ENCODE results near the gene MMRN2. TPM values are rescaled to one million over a fixed set of nuclear protein-coding genes. Genes with fewer than 3 reads are reported as not detected.
A peak's percentile ranks its signal among the peaks of the same experiment; 100 is the strongest.

Gene MMRN2
- total RNA-seq, 1 experiment from 2014 or later = 1.7 TPM

DNA sequence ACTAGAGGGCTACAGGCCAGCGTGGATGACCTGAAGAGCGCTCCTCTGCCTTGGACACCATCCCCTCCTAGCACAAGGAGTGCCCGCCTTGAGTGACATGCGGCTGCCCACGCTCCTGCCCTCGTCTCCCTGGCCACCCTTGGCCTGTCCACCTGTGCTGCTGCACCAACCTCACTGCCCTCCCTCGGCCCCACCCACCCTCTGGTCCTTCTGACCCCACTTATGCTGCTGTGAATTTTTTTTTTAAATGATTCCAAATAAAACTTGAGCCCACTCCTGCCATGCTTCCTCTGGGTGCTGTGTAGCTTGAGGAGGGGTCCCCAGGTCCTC lies 5.5 kb upstream of the MMRN2 start:
- Histone ChIP-seq H3K4me3 (ENCODE audit: insufficient read depth, low read depth, low read length) (no peak overlapping the region), H3K27me3 (ENCODE audit: control insufficient read depth, insufficient read depth, low read length) (no peaks in the 10 kb centered on the region)
- no peak for DNase-seq

DNA sequence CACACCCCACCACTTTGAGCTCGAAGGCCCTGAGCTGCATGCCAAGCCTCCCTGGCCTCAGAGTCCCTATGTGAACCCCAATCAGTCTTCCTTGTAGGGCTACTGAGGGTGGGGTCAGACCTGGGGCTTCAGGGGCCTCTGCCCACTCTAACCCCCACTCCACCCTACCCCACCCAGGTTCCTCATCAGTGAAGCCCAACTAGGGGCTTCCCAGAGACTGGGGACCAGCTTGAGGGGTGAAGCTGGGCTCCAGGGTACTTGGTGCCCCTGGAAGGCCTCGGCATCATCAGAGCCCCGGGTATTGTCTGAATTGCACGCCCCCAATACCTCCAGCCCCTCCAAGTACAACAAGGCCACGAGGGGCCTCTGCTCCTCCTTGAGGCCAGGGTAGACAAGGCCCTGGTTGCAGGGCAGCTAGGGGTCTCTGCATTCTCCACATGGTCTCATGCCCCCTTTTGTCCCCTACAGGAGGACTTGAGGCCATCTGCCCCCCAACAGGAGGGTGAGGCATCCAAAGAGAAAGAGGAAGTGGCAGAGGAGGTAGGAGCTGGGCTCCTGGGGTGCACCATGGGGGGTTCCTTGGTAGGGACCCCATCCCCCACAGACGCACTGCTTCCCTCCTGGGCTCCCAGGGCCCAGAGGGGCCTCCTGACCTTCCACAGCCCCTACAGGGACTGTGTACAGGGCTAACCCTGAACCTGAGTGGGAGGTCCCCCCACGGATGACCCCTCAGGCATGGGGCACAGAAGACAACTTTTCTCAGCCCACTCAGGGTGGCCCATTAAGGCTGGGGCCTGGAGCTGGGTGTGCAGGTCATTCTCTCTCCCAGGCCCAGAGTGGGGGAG lies 4.9 kb upstream of the MMRN2 start:
- H3K36me3 ChIP-seq (replicated peaks; ENCODE audit: control insufficient read depth, insufficient read depth, low read length) = no peaks in the 10 kb centered on the region
- DNase-seq = peak; percentile 31
- H3K4me3 ChIP-seq (ENCODE audit: insufficient read depth, low read depth, low read length) = no peak overlapping the region
- H3K27me3 ChIP-seq (ENCODE audit: control insufficient read depth, insufficient read depth, low read length) = no peaks in the 10 kb centered on the region

More for the DNA sequence above, 5.5 kb upstream of the MMRN2 start:
- H3K36me3 ChIP-seq (replicated peaks; ENCODE audit: control insufficient read depth, insufficient read depth, low read length) = no peaks in the 10 kb centered on the region

DNA sequence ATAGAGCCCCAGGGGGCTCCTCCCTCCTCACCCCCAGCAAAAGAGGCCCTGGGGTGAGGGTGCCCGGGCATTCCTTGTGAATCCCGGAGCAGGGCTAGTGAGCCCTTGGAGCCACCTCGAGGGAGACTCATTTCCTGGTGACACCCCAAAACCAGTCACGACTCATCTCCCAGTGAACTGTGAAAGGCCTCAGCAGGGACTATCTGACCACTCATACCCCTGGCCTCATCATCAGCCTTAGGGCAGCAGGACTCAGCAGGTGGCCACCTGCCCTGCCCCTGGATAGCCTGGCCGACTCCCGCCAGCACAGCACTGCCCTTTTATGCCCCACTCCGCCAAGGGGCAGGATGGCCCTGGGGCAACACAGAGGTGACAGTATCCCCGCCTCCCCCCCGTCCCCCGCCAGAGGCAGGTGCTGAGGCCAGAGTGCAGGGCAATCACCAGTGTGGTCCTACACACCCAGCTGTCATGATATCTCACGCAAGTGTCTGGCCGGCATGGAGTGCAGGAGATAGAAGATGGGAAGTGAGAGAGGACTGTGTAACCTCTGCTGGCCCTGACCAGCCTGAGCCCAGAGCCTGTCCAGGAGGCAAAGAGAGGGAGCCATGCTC lies 4.2 kb upstream of the MMRN2 start:
- Histone ChIP-seq H3K27me3 (ENCODE audit: control insufficient read depth, insufficient read depth, low read length) (no peaks in the 10 kb centered on the region), H3K4me3 (ENCODE audit: insufficient read depth, low read depth, low read length) (no peak overlapping the region), H3K36me3 (replicated peaks; ENCODE audit: control insufficient read depth, insufficient read depth, low read length) (no peaks in the 10 kb centered on the region)
- DNase-seq = peak; percentile 37

DNA sequence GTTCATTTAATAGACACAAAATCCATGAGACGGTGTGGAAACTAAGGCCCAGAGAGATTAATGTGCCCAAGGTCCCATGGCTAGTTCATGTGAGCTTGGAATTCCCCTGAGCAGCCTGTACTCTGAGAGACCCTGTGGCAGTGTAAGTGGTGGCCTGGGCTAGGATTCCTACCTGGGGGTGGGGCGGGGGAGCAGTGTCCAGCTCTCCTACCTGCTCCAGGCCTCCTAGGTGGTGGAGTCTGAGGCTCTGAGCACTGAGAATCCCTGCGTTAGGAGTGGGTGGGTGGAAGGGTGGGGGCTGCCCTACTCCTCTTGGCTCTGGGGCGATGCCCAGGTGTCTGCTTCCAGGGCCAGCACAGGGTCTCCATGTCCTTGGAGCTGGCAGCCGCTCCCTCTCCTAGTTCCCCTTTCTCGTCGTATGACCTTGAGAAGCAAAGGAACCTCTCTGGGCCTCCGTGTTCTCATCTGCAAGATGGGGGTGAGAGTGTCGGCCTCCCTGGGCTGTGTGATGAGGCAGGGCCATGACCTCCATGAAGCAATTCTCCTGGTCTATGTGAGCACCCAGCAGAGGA lies 3.5 kb upstream of the MMRN2 start:
- H3K4me3 ChIP-seq (ENCODE audit: insufficient read depth, low read depth, low read length) = no peak overlapping the region
- no peaks in the 10 kb centered on the region for H3K36me3 ChIP-seq (replicated peaks; ENCODE audit: control insufficient read depth, insufficient read depth, low read length)
- DNase-seq = peak; percentile 58
- H3K27me3 ChIP-seq (ENCODE audit: control insufficient read depth, insufficient read depth, low read length) = no peaks in the 10 kb centered on the region

DNA sequence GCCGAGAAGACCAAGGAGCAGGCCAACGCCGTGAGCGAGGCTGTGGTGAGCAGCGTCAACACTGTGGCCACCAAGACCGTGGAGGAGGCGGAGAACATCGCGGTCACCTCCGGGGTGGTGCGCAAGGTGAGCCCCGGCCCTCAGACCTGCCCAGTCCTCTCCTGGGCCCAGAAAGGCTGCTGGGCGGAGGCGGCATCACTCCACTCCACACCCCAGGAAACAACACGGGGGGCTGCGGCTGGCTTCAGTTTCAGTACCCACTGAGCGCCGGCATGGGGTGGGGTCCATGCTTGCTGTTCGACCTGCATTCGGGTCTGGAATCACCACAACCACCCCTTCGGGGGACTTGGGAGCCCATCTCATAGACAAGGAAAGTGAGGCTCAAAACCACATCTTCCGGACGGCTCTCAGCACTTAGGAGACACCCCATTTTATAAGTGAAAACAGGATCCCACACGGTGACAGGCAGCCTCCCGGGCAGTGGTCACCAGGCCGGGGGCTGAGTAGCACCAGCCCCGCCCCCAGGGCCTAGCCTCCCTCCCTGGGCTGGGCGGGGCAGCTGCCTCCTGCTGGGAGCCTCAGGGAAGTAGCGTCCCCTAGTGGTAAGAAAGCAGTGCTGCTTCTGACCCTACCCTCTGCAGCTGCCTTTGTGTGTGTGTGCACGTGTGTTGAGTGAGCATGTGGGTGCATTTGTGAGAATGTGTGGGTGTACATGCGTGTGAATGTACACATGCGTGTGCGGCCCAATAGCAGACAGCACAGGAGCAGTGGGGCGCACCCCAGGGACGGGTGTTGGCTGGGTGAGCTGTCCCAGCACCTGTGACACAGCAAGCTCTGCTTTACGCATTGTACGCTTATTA lies 2.8 kb upstream of the MMRN2 start:
- Histone ChIP-seq H3K27me3 (ENCODE audit: control insufficient read depth, insufficient read depth, low read length) (no peaks in the 10 kb centered on the region), H3K36me3 (replicated peaks; ENCODE audit: control insufficient read depth, insufficient read depth, low read length) (no peaks in the 10 kb centered on the region), H3K4me3 (ENCODE audit: insufficient read depth, low read depth, low read length) (no peak overlapping the region)
- DNase-seq = peak; percentile 96

DNA sequence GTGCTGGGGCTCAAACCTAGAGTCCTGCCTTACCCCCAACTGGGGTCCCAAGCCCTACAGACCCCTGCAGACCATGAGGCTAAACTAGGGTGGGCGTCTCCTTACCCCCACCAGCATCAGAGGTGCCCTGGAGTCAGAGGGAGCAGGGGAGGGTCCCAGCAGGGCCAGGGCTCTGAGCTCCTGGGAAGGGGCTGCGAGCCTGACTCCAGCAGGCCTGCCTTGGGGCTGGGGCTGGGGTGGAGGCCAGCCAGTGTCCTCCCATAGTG lies 2.3 kb upstream of the MMRN2 start:
- Histone ChIP-seq H3K4me3 (ENCODE audit: insufficient read depth, low read depth, low read length) (no peak overlapping the region), H3K27me3 (ENCODE audit: control insufficient read depth, insufficient read depth, low read length) (no peaks in the 10 kb centered on the region), H3K36me3 (replicated peaks; ENCODE audit: control insufficient read depth, insufficient read depth, low read length) (no peaks in the 10 kb centered on the region)
- DNase-seq = peak; percentile 63

DNA sequence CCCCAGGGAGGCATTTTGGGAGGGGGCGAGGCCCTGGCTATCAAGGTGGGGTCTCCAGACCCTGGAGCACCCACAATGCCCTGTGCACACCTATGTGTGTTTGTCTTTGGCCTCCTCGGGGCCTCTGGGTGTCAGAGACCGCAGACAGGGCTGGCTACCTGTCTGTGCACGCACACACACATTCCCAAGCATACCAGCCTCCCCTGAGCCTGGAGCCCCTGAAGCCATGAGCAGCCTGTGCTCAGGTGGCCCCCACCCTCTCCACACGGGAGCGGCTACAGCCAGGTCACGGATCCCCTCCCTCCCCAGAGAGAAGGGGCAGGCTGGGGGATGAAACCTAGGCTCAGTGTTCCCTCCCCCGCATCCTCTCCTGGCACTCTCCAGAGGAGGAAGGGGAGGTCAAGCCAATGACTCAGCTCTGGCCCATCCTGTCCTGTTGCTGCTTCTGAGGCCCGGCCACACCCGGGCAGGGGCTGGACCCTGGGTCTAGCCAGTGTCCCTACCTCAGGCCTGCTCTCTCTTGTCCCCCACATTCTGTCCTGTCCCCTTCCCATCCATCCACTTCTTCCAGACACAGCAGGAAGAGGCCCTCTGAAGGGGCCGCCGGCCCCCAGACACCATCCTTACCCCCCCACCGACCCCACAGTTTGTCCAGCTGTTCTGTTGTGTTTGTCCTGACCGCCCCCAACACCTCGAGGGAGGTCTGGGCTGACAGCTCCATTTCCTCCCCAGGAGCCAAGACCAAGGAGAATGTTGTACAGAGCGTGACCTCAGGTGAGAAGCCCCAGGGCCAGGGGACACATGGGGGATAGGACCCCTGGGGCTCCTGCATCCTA lies 1.7 kb upstream of the MMRN2 start:
- H3K27me3 ChIP-seq (ENCODE audit: control insufficient read depth, insufficient read depth, low read length) = no peaks in the 10 kb centered on the region
- peak; percentile 74 for DNase-seq
- H3K4me3 ChIP-seq (ENCODE audit: insufficient read depth, low read depth, low read length) = no peak overlapping the region
- no peaks in the 10 kb centered on the region for H3K36me3 ChIP-seq (replicated peaks; ENCODE audit: control insufficient read depth, insufficient read depth, low read length)

DNA sequence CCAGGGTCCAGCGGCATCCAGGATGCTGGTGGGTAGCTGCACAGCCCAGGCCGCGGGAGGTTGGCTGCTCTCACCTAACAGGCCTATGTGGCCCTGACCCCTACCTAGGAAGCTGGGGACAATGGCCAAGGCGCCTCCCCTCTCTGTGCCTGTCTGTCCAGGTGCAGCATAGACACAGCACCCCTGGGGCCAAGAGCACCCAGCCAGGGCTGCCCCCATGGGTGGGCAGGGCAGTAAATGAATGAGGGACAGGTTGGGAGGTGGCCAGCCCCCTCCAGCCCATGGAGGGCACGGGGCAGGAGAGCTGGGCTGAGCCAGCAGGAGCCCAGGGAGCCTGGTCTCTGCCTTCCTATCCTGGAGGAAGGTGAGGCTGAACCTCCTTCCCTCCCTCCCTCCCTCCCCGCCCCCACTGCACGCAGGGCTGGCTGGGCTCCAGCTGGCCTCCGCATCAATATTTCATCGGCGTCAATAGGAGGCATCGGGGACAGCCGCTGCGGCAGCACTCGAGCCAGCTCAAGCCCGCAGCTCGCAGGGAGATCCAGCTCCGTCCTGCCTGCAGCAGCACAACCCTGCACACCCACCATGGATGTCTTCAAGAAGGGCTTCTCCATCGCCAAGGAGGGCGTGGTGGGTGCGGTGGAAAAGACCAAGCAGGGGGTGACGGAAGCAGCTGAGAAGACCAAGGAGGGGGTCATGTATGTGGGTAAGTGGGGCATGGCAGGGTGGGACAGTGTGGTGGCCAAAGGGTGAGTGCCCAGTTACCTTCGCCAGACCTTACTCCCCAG lies 893 bp upstream of the MMRN2 start, which contains the start of gene SNCG:
Gene SNCG, plus strand, starts transcription at position 484 of the 785 bp plus-strand sequence. Its CDS starts 99 bp downstream, at position 583.
- peak; percentile 66 for DNase-seq
- Histone ChIP-seq H3K36me3 (replicated peaks; ENCODE audit: control insufficient read depth, insufficient read depth, low read length) (no peaks in the 10 kb centered on the region), H3K4me3 (ENCODE audit: insufficient read depth, low read depth, low read length) (no peak within 1 kb of the TSS), H3K27me3 (ENCODE audit: control insufficient read depth, insufficient read depth, low read length) (no peaks in the 10 kb centered on the region)

DNA sequence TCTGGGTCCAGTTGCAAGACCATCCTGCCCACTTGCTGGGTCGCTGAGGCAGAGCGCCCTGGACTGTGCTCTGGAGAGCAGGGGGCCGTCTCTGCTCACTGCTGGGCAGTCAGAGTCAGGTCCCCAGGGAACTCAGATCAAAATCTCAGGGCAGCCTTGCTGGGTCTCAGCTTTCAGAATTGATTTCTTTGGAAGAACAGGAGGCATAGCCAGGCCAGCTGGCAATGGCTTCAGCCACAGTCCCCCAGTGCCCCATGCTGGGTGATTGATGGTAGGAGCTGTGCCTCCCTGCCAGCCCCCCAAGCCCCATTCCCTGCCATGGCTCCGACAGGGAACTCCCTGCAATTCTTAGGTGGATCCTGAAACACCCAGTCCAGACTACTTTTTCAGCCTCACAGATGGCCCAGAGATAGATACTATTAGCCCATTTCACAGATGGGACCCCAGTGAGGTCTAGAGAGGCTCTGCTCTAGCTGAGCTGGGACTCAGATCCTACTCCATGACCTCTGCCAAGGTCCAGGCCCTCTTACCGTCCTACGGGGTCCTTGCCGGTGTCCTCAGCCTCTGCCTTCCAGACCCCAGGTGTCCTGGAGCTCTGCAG lies 467 bp downstream of the MMRN2 start:
- no peak overlapping the region for H3K4me3 ChIP-seq (ENCODE audit: insufficient read depth, low read depth, low read length)
- no peaks in the 10 kb centered on the region for H3K27me3 ChIP-seq (ENCODE audit: control insufficient read depth, insufficient read depth, low read length)
- H3K36me3 ChIP-seq (replicated peaks; ENCODE audit: control insufficient read depth, insufficient read depth, low read length) = no peaks in the 10 kb centered on the region
- peak; percentile 44 for DNase-seq

DNA sequence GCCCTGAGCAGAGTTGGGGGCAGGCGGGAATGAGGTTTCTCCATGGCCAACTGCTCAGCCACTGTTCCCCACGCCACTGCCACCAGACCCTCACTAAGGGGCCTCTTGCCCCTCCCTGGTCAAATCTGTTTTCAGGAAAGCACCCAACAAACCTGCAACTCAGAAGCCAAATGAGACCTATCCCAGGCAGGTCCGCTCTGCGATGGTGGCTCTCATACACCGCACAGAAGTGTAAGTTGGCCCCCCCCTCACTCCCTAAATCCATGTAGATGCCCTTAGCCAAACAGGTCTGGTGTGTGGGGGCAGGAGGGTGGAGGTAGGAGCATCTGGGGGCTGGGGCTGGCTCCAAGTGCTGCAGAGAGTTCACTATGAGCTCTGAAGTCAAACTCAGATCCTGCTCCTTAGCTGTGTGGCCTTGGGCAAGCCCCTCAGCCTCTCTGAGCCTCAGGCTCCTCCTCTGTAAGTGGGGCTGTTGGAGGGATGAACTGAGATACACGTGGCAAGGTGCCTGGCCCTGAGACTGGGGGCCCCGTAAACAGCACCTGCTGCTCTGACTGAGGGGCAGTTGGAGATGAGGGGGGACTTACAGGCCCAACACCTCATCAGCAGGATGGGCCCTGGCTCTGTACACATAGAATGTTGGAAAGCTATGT lies 1.1 kb downstream of the MMRN2 start:
- H3K27me3 ChIP-seq (ENCODE audit: control insufficient read depth, insufficient read depth, low read length) = no peaks in the 10 kb centered on the region
- H3K36me3 ChIP-seq (replicated peaks; ENCODE audit: control insufficient read depth, insufficient read depth, low read length) = no peaks in the 10 kb centered on the region
- DNase-seq = no peak
- H3K4me3 ChIP-seq (ENCODE audit: insufficient read depth, low read depth, low read length) = no peak overlapping the region

DNA sequence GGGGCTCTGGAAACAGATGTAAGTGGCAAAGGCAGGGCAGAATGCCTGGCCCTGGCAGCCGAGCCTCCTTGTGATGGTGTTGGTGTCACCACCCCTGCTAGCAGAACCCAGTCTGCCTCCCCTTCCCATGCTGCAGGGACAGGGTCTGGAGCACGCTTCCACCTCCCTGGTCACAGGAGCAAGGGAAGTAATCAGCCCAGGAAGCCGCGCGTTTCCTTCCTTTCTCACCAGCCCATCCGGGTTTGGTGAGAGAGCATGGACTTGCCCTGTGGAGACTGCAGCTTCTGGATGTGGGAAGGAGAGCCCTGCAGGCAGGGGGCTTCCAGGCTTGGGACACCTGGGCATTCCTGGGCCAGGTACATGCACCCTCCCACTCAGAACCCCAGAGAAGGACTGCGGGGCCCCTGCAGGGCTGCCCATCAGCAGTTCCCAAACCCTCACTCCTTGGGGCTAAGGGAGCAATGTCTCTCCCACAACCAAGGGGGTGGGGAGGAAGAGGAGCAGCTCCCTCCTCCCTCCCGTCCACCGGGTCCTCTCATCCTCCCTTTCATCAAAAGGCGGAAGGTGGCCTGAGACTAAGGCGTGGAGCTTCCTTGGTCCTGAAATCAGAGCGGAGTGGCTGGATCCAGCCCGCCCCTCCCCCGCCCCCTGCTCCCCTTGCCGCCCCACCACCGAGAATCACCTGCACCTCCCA lies 1.8 kb downstream of the MMRN2 start:
- peak; percentile 78 for DNase-seq
- no peaks in the 10 kb centered on the region for H3K27me3 ChIP-seq (ENCODE audit: control insufficient read depth, insufficient read depth, low read length)
- H3K4me3 ChIP-seq (ENCODE audit: insufficient read depth, low read depth, low read length) = no peak overlapping the region
- H3K36me3 ChIP-seq (replicated peaks; ENCODE audit: control insufficient read depth, insufficient read depth, low read length) = no peaks in the 10 kb centered on the region

DNA sequence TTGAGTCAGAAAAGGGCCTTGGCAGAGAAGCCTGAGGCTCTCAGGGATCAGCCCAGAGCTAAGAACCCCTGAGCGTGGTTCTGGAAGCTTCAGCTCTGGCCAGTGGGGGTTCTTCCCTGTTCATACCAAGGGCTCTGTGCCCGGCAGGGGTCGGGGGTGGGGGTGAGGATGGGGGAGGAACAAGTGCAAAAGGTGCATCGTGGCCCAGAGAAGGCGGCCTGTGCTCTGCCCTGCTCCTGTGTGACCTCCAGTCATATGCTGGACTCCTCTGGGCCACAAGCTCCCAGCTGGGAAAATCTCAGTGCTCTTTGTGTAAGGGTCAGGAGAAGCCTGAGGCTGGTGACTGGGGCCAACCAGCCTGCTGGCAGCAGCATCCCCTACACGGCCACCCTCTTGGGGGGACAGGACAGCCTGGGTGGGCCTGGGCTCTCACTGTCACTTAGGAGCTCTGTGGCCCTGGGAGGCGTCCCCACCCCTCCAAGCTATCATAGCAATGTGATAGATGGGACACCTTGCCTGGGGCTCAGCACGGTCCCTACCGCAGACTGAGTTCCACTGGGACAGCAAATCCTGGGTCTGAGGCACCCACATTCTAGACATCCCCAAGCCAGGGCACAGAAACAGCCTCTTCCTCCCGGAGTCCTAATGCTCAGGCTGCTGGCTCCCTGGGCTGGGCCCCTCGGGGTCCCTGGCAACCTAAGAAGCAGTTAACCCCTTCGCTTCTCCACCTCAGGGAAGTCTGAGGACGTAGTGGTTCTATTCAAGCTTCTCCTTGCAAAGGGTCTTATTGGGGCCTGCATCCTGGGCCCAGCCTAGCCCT lies 2.5 kb downstream of the MMRN2 start:
- Histone ChIP-seq H3K27me3 (ENCODE audit: control insufficient read depth, insufficient read depth, low read length) (no peaks in the 10 kb centered on the region), H3K4me3 (ENCODE audit: insufficient read depth, low read depth, low read length) (no peak overlapping the region), H3K36me3 (replicated peaks; ENCODE audit: control insufficient read depth, insufficient read depth, low read length) (no peaks in the 10 kb centered on the region)
- peak; percentile 58 for DNase-seq
